AG09319 (cell line): Measurements from ENCODE around the gene YIF1A.

Experiments
- DNase-seq: peaks from one replicate; pipeline ENCODE4 v3.0.0-alpha.2; 2010; ENCODE audit warnings: low read depth; ENCODE audit errors: extremely low read depth
- CTCF ChIP-seq: IDR thresholded peaks from 2 replicates; pipeline ENCODE4 v1.5.1; 2011; ENCODE audit warnings: low read depth, mild to moderate bottlenecking, inconsistent platforms, low read length, moderate library complexity

The YIF1A gene

GRCh38 chr11:66286699-66287098 is 2.2 kb downstream of the YIF1A start:
- no peak for TF ChIP-seq CTCF
- DNase-seq, result no peak

- DNase-seq, result no peak
- no peak for TF ChIP-seq CTCF
Measured at GRCh38 chr11:66285250-66285947, 3.5 kb downstream of the YIF1A start.

GRCh38 chr11:66284526-66285078 is 4.3 kb downstream of the YIF1A start:
- no peak for TF ChIP-seq CTCF
- DNase-seq, result no peak

GRCh38 chr11:66283461-66284105 is 5.4 kb downstream of the YIF1A start:
- DNase-seq, result no peak
- TF ChIP-seq CTCF, result no peak; the same call in 1 of the 2 replicates

GRCh38 chr11:66282468-66283455 is 6.2 kb downstream of the YIF1A start:
- peak; percentile 83 for DNase-seq
- peak; percentile 95 for TF ChIP-seq CTCF

GRCh38 chr11:66281776-66282467 is 7.0 kb downstream of the YIF1A start:
- no peak for DNase-seq
- no peak for TF ChIP-seq CTCF
